GM13977 (cell line): Measurements from ENCODE around the gene SHROOM3.

ENCODE experiments used
- DNase-seq: peaks from one replicate; pipeline ENCODE4 v3.0.0; 2012; ENCODE audit warnings: low spot score
- CTCF ChIP-seq: IDR thresholded peaks from 2 replicates; pipeline ENCODE4 v1.5.1; 2012; ENCODE audit warnings: mild to moderate bottlenecking, control low read depth; ENCODE audit not compliant: insufficient read depth; ENCODE audit errors: extremely low read depth, missing control alignments
- in situ Hi-C: fragments of 300-500 bp; cut with MboI; formaldehyde crosslinking; loops from one replicate; pipeline ENCODE4 v1.12.0; 2022; ENCODE audit warnings: low sequenced_read_pairs, low pct_unique_long_range_greater_than_20kb, mixed read lengths, inconsistent platforms; ENCODE audit not compliant: unreplicated experiment

SHROOM3 gene

GRCh38 chr4:76831711-76832373 lies 396.8 kb downstream of the SHROOM3 start:
- no peak for TF ChIP-seq CTCF
- no peak for DNase-seq
- in situ Hi-C loops: no loop called here
